IPS DF 4.7 (cell line): Measurements from ENCODE around the gene MRPL48.

Source experiments
- DNase-seq: peaks from one replicate; pipeline ENCODE4 v3.0.0-alpha.2; 2013; ENCODE audit warnings: low spot score; ENCODE audit errors: extremely low read depth

MRPL48 gene

DNA sequence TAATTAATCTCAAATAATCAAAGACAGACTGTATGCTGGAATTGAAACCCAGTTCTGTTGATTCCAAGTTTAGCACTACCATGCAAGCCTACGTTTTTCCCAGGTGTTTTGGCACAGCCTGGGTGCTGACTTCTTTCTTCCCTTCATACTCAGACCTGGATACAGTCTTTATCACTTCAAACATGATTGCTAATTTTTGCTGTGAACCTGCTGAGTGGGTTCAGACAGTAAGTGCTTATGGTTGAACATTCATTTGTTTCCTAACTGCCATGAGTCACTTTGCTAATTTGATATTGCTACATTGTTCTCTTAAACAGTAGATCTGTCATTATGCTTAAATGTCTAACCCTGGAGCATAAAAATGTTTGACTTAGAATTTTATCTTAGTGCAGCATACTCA is 101.3 kb downstream of the MRPL48 start:
- no peak for DNase-seq

- DNase-seq: no peak
These were observed 101.9 kb downstream of the MRPL48 start for GRCh38 chr11:73889536-73889935.

- DNase-seq: no peak
These were observed 105.4 kb downstream of the MRPL48 start for GRCh38 chr11:73893041-73893440.

- no peak for DNase-seq
These were observed 107.2 kb downstream of the MRPL48 start for GRCh38 chr11:73894725-73895335.

GRCh38 chr11:73902303-73902702 is 114.6 kb downstream of the MRPL48 start:
- no peak for DNase-seq

DNA sequence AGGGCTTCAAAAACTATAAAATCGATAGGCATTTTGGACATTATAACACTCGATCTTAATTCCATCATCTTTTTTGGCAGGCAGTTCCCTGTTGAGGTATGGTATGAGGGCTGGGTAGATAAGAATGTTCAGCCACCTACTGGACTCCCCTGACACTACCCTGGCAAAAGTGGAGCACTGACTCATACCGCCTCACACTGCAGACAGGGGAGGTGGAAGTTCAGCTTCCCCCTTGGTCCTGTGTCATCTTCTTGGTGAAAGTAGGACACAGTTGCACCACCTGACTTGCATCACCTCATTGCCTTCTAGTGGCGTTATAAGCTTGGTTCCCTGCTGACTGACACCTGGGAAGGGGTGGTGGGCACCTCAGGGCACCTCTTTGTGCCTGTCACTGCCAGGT is 119.5 kb downstream of the MRPL48 start:
- DNase-seq: no peak

DNA sequence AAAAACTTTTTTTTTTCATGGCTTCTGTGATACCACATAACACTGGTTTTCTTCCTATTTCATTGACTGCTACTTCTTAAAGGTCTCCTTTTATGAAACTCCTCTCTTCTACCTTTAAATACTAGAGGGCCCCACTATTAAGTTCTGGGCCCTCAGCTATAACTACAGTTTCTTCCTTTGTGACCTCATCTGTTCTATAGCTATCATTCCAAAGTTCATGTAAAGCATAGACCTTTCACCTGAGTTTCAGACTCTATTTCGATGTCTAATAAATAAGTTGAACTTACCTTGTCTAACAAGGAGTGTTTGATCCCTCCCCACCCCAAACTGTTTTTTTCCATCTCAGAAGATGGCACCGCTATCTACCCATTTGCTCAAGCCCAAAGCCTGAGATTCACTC is 124.4 kb downstream of the MRPL48 start:
- DNase-seq: no peak

DNA sequence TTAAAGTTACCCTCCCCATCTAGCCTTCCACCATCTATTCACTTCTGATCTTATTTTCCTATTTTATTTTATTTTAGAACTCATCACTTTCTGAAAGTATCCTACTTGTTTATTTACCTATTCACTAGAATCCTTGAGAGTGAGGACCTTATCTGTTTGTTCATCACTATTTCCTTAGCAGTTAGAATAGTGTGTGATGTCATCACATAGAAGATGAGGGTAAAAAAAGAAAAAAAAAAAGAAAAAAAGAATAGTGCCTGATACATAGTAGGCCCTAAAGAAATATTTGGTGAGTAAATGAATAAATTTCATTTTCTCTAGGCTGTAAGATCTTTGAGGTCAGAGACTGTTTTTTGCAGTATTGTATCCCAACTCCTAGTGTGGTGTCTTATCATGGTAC is 125.8 kb downstream of the MRPL48 start:
- DNase-seq: no peak

GRCh38 chr11:73914284-73914683 is 126.6 kb downstream of the MRPL48 start:
- DNase-seq: no peak
